Right lobe of liver (tissue), 4 donors: ENCODE measurements around the gene PKLR.

Source experiments
- CTCF ChIP-seq, 4 donors: fragments of 200-600 bp in 3 of 4; fragments of 450-650 bp in 1 of 4; IDR thresholded peaks; one replicate each; pipeline versions ENCODE4 v1.5.1 to v1.8.0; 2016 to 2022; ENCODE audit warnings: antibody characterized with exemption in 4 of 4, mild to moderate bottlenecking in 2 of 4
- POLR2A ChIP-seq: fragments of 450-650 bp; IDR thresholded peaks from one replicate; pipeline ENCODE4 v1.6.1; 2017; ENCODE audit warnings: antibody characterized with exemption, mild to moderate bottlenecking
- donor health status: DM: no; HTN: no; CAD: no.
- donor health status: DM: no; HTN: no; CAD: no.
- donor health status: DM: no; HTN: yes; CAD: no.

GRCh38 chr1:155297384-155297783, 3.9 kb downstream of the PKLR start:
- TF ChIP-seq CTCF (IDR thresholded peaks at IDR 0.05): no peak
- no peak for TF ChIP-seq POLR2A
